NCI-H1930 (cell line): ENCODE measurements around the gene SPAG16.

Experiments used
- DNase-seq, 2 experiments: peaks; one replicate each; lab custom pipeline; 2025; lab: John Stamatoyannopoulos, UW

Gene SPAG16

GRCh38 chr2:213816583-213816982 is 532.3 kb downstream of the SPAG16 start:
- DNase-seq = no peak

- DNase-seq = no peak
These were observed 534.2 kb downstream of the SPAG16 start for GRCh38 chr2:213818436-213818835.

GRCh38 chr2:213834331-213834730 is 550.1 kb downstream of the SPAG16 start:
- DNase-seq = no peak

GRCh38 chr2:213834746-213835145 is 550.5 kb downstream of the SPAG16 start:
- DNase-seq = no peak

- no peak for DNase-seq
These were observed 562.6 kb downstream of the SPAG16 start for GRCh38 chr2:213846856-213847255.

GRCh38 chr2:213847316-213847715 is 563.1 kb downstream of the SPAG16 start:
- no peak for DNase-seq

GRCh38 chr2:213848631-213849030 is 564.4 kb downstream of the SPAG16 start:
- DNase-seq = no peak

GRCh38 chr2:213861638-213862037 is 577.4 kb downstream of the SPAG16 start:
- no peak for DNase-seq

GRCh38 chr2:213862407-213863076 is 578.3 kb downstream of the SPAG16 start:
- DNase-seq = no peak

GRCh38 chr2:213863541-213863940 is 579.3 kb downstream of the SPAG16 start:
- DNase-seq = no peak

- no peak for DNase-seq
These were observed 584.3 kb downstream of the SPAG16 start for GRCh38 chr2:213868526-213868925.

GRCh38 chr2:213885485-213885884 is 601.2 kb downstream of the SPAG16 start:
- no peak for DNase-seq

- DNase-seq = no peak
These were observed 630.2 kb downstream of the SPAG16 start for GRCh38 chr2:213914510-213914909.

- no peak for DNase-seq
These were observed 635.8 kb downstream of the SPAG16 start for GRCh38 chr2:213920014-213920413.

GRCh38 chr2:213923543-213923942 is 639.3 kb downstream of the SPAG16 start:
- no peak for DNase-seq

GRCh38 chr2:213934560-213934959 is 650.3 kb downstream of the SPAG16 start:
- DNase-seq = no peak

GRCh38 chr2:213958086-213958485 is 673.8 kb downstream of the SPAG16 start:
- DNase-seq = no peak

GRCh38 chr2:213959589-213959988 is 675.3 kb downstream of the SPAG16 start:
- no peak for DNase-seq

- DNase-seq = no peak
These were observed 687.3 kb downstream of the SPAG16 start for GRCh38 chr2:213971536-213971935.

GRCh38 chr2:213980883-213981282 is 696.6 kb downstream of the SPAG16 start:
- DNase-seq = no peak

GRCh38 chr2:213989207-213989606 is 704.9 kb downstream of the SPAG16 start:
- no peak for DNase-seq

- DNase-seq = no peak
These were observed 707.3 kb downstream of the SPAG16 start for GRCh38 chr2:213991453-213992108.

GRCh38 chr2:213995400-213996105 is 711.3 kb downstream of the SPAG16 start:
- DNase-seq = no peak
